Endometrial microvascular endothelial cells (primary cell): ENCODE measurements around the gene ARHGEF3. TPM values are rescaled to one million over a fixed set of nuclear protein-coding genes. Genes with fewer than 3 reads are reported as not detected.
"Not testable (repeated sequence)": the region's sequence is repeated elsewhere in the genome, so short reads cannot be mapped to it uniquely, and the experiment has no call there.

Experiments
- in situ Hi-C: cut with HindIII; loops from 2 replicates; pipeline ENCODE4 v1.10.0; 2017; ENCODE audit warnings: low sequenced_read_pairs, low pct_unique_long_range_greater_than_20kb; ENCODE audit errors: inconsistent ontology term
- total RNA-seq: library from RNA; depleted of rRNA; stranded (reverse); fragments of >200 nt; gene quantifications from one replicate; pipeline ENCODE4 v1.2.3, GENCODE V29; 2015; ENCODE audit errors: inconsistent ontology term

Gene ARHGEF3
- total RNA-seq, 1 donor from 2014 or later: 11.0 TPM

DNA sequence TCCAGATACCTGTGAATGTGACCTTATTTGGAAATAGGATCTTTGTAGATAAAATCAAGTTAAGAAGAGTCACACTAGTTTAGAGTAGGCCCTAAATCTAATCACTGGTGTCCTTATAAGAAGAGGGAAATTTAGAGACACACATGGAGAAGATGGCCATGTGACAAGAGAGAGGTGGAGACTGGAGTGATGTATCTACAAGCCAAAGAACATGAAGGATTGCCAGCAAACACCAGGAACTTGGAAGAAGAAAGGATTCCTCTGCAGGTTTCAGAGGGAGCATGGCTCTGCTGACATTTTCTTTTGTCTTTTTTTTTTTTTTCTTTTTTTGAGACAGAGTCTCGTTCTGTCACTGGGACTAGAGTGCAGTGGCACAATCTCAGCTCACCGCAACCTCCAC, 20.8 kb downstream of the ARHGEF3 start:
- in situ Hi-C loops: no loop called here

DNA sequence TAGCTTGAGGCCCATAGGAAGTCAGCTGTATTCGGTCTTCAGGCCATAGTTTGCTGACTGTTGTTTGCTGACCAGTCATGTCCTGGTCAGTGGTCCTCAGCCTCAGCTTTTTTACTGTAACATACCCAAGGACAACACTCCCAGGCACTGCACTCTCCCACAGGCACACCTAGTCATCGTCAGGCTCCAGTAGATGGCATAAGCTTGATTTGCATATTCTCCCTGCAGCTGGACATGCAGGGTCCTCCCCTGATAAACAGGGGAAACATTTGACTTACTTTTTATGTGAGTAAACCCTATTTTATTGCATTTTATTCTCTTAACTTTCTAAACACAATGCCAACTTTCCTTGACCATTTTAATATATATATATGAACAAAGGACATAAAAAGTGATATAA, 22.9 kb downstream of the ARHGEF3 start:
- in situ Hi-C loops: no loop called here

DNA sequence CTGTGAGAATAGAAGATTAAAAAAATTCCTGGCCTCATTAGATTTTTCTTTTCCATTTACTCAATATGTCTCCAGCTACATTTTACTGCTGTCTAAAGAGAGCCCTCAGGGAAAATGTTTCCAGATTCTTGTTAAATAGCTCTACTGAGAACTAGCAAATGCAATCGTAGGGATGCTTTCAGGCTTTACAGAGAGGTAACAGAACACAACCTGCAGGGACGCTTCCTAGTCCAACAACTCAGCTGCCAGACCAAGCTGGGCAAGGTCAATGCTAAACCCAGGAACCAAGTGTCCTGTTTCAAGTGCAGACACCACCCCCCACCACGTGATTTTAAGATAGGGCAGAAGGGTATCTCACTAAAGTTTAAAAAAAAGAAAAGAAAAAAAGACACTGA, 25.2 kb downstream of the ARHGEF3 start:
- in situ Hi-C loops: no loop called here

DNA sequence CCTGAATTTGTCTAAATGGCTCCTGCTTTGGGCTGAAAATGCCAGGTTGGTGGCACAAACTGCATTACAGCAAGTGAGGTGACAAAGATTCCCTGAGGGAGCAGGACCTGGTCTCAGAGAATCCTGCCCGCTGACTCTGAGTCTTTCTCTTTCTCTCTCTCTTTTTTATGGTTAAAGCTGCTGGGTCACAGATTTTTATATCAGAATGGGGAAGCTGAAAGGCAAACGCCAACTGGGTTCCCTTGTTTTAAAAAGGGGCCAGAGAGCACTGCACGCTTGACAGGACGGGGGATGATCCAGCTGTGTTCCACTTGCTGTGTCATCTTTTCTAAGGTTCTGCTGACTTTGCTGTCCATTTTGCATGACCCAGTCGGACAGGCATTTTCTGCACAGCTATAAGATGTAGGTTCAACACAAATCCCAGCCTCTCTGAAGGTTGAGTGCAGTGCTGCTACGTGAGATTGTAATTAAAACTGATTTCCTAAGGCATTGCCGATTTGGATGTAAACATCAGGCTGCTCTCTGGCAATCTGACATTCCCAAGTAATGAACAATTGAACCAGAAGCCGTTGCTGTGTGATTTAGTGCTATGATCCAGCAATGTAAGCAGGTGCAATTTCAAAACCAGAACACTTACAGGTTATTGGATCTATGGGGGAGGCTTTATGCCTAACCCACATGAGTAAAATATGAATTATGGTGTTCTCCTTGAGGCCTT, 25.8 kb downstream of the ARHGEF3 start:
- in situ Hi-C loops: no loop called here

DNA sequence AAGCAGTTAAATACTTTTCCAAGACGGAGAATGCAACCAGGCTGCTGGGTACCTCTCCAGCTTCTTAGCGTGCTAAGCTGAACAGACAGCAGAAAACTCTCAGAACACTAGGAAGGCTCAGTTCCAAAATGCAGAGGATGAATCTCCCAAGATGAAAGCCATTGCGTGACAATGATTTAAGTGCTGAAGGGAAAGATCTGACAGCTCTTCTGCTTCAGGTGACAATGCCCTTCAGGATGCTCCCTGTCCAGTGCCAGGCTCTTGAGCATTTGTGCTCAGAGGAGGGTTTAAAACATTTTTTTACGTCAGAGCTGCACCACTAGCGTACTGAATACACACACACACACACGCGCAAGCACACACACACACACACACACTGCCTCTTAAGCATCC, 26.3 kb downstream of the ARHGEF3 start:
- in situ Hi-C loops: no loop called here

DNA sequence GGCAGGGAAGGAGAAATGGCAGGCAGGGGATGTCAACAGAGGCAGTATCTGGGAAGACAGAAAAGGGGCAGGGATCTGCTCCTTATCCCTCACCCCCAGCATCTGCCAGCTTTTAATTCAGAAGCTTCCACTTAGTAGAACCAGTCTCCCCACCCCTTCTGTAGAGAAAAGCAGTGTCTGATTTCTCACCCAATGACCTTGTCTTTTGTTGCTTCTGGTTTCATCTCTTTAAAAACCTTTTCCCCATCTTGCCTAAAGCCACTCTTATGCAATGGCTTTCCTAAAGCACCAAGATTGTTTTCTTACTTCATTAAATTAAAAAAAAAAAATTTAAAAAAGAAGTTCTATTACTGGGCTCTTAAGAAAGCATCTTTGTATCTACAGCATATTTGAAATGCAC, 27.8 kb downstream of the ARHGEF3 start:
- in situ Hi-C loops: no loop called here

DNA sequence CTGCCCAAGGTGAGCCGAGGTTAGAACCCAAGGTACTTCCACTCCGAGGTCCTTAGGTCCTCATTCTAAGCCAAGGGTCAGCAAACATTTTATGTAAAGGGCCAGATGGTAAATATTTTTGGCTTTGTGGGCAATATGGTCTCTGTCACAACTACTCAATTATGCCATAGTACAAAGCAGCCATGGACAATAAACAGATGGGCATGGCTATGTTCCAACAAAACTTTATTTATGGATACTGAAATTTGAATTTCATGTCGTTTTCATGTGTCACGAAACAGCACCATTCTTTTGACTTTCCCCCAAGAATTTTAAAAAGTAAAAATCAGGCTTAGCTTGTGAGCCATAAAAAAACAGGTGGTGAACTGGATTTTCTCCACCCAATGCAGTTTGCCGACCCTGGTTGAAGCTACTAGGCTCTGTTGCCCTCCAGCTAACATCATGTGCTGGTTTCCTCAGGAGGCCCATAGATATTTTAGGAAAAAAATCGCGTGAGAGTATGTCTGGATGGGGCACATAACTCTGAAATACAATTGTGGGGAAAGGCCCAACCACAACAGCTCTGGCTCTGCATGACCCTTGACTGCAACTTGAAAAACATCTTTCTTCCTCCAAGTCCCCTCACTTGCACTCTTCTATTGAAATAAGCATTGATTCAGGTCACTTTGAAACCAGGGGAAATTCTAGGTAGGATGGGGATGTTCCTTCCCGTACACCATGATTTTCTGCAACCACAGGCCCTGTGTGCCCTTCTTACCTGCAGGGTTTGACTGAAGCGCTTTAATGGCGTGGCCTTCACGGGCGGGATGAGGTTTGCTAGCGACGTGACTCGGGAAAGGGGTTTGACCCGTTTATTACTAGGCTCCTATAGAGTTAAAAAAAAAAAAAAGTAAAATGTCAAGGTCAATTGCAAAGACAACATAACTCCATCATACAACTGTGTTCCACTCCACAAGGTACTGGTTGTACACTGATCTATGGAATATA, 28.5 kb downstream of the ARHGEF3 start:
- in situ Hi-C loops: no loop called here

DNA sequence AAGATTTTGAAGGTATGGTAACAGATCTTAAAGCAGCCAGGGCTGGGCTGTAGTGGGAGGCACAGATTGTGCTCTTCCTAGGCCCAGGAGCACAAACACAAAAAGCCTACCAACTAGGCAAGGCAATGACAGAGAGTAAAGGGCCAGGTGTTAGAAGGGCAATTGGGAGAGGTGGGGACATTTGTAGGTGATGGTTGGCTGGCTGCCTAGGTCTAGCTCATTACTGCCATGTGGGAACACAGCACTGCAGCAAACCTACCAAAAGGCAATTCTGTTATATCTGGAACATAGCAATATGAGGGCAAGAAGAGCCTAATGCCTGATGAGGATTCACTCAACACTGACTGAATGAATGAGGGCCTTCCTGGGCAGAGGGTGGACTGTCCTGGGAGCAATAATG, 30.4 kb downstream of the ARHGEF3 start:
- in situ Hi-C loops: no loop called here

DNA sequence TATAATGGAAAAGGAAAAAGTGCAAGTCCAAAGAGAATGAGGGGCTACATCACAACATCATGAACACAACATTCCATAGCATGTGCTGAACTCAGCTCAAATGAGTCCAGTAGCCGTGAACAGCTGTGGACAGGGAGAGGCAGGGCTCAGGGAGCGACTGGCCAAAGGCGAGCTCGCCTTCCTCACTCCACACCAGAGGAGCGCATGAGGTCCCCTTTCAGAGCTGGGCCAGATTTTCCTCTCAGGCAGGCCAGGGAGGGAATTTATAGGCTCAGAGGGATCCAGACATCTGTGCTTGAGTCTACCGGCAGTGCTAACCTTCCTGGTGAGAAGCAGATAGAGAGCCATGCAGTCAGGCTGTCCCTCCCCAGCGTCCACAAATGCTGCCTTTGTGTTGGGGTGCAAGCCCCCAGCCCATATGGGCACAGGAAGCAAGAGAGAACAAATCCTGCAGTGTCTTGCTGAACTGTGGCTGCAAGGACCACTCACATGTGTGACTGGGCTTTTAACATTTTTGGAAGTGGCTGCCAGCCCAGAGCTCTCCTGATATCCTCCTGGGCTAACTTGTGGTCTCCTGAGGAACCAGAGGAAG, 32.5 kb downstream of the ARHGEF3 start:
- in situ Hi-C loops: no loop called here

DNA sequence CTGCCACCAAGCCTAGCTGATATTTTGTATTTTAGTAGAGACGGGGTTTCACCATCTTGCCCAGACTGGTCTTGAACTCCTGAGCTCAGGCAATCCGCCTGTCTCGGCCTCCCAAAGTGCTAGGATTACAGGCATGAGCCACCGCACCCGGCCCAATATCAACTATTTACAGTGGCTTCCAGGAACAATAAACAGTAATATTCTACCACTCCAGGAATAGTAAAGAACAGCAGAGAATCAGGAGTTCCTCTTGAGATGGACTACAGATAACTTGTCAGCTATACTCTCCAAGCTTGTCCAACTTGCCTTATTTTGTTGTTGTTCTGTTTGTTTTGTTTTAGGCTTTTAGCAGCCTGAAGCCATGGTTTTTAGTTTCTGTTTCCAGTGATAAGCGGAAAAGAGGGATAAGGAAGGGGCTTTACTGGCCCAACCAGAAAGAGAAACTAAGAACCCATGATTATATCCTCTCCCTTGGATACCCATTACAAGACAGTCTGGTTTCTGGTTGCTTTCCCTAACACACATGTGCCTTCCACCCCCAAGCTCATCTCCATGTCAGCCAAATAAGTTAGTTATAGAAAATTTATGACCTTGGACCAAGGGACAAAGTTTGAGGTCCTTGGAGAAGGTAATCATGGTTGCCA, 36.7 kb downstream of the ARHGEF3 start:
- in situ Hi-C loops: no loop called here

DNA sequence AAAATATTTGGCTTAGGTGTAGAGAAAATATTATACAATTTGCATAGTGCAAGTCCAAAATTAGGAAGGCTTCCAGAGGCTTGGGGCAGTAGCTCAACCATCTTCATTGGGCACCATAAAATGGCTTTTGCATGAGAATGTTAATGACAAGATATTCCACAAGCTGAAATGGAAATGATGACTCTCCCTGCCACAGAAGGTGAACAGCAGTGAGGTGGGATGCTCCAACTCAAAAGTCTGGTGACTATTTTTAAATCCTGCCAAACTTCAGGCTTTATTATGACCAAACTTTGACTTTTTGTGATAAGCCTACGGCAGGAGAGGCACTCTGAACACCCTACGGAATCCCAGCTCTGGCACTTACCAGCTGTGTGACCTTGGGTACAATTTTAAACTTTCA, 37.6 kb downstream of the ARHGEF3 start:
- in situ Hi-C loops: no loop called here

DNA sequence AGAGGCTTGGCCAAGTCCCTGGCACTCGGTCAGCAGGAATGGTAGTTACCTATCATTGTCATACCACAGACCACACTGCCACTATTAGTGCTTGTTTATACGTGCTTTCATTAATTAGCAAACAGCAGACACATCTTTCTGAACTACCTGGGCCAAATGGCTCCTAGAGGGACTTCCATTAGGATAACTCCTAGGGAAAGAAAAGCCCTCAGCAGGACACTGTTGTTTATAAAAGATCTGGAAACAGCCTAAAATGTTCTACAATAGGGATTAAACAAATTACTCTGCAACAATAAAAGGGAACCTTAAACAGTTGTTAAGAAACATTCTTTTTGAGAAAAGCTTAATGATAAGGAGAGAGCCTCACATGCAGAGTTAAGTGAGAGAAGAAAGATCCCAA, 38.5 kb downstream of the ARHGEF3 start:
- in situ Hi-C loops: no loop called here

DNA sequence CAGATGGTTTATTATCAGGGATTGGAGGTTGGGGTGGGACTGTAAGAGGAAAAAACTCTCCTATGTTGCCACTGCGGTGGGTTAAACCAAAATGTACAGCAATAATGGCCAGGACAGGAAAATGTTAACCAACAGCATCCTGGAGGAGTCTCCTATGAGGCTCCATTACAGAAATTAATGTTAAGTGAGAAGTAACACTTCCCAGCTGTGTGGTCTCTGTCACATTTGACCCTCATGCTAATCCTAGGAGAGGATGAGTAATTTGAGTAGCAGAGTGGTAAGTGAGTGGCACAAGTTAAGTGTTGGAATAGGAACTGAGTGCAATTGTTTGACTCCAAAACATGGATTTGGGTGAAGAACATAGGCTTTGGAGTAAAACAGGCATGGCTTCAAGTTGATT, 39.0 kb downstream of the ARHGEF3 start:
- in situ Hi-C loops: no loop called here

DNA sequence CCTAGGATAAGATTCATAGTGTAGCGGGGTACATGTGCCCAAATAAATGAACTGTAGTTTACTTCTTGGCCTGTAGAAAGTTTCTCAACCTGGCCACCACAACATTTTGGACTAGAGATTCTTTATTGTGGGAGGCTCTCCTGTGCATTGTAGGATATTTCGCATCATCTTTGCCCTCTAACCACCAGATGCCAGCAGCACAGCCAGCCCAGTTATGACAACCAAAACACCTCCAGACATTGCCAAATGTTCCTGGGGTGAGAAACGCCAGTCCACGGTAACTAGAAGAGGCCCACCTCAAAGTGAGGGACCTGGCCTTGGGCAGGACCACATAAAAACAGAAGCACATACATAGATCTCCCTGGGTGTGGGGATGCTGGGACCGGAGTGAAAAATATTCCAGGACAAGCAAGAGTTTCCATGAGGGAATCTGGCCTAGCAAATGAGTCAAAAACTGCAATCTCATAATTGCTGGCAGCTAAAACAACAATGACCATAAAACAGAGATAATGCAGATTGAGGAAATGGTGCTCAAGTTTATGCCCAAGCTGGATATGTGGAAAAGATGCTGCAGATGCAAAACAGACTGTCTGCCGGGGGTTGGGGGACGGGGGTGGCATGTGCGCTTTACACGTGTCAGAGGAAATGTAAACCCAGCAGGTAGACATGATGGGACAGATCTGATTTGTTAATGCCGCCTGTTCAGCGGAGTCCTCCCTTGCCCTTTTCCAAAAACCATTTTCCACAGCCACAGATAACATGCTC, 39.7 kb downstream of the ARHGEF3 start:
- in situ Hi-C loops: no loop called here

DNA sequence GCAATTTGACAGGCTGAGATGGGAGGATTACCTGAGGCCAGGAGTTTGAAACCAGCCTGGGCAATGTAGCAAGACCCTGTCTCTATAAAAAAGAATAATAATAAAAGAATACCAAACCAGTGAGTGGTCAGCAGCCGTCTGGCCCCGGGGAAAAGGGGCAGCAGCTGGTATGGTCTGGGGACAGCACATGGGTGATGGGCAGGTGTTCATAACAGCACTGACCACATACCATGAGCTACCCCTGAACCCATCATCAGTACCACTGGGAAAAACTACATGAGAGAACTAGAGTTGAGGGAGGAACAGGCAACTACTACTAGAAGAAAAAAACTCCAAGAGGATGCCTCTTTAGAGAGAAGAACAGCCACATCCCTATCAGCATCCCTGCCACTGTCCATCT, 40.7 kb downstream of the ARHGEF3 start:
- in situ Hi-C loops: no loop called here

DNA sequence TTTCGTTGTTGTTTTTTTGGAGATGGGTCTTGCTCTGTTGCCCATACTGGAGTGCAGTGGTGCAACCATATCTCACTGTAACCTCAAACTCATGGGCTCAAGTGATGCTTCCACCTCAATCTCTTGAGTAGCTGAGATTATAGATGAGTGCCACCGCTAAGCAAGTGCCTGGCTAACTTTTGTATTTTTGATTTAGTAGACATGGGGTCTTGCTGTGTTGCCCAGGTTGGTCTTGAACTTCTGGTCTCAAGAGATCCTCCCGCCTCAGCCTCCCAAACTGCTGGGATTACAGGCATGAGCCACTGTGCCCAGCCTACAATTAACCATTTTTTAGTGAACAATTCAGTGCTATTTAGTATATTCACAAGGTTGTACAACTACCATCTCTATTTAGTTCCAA, 42.2 kb downstream of the ARHGEF3 start:
- in situ Hi-C loops: no loop called here

DNA sequence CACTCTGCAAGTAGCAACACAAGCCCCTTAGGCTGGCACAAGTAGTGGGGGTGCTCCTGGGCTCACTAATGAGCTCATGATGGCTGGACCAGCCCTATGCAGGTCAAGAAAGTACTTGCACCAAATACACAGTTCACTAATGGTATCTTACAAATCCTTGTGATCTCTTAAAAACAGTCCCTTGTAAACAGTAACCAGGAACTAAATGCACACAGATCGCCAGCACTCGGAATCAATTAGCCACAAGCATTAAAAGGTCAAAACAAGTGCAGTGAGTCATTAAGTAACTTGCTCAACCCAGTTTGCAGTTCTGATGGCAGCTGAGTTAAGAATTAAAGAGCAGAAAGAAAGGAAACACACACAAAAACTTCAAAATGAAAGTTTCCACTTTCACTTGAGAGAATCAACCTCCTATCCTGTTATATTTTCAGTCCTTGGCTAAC, 43.2 kb downstream of the ARHGEF3 start:
- in situ Hi-C loops: no loop called here

DNA sequence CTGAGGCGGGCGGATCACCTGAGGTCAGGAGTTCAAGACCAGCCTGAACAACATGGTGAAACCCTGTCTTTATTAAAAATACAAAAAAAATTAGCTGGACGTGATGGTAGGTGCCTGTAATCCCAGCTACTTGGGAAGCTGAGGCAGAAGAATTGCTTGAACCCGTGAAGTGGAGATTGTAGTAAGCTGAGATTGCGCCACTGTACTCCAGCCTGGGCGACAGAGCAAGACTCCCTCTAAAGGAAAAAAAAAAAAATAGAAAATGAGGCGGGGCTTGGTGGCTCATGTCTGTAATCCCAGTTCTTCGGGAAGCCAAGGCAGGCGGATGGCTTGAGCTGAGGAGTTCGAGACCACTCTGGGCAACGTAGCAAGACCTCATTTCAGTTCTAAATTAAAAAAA, 43.7 kb downstream of the ARHGEF3 start:
- in situ Hi-C loops: not testable (repeated sequence)
